GM21367 (cell line): Measurements from ENCODE around the gene TP63.
"Not testable (repeated sequence)": the region's sequence is repeated elsewhere in the genome, so short reads cannot be mapped to it uniquely, and the experiment has no call there.

Experiments used
- ATAC-seq: cut with Tn5 transposase; IDR thresholded peaks from one replicate; pipeline ENCODE4 v1.9.1; 2021; ENCODE audit not compliant: unreplicated experiment

TP63 gene

DNA sequence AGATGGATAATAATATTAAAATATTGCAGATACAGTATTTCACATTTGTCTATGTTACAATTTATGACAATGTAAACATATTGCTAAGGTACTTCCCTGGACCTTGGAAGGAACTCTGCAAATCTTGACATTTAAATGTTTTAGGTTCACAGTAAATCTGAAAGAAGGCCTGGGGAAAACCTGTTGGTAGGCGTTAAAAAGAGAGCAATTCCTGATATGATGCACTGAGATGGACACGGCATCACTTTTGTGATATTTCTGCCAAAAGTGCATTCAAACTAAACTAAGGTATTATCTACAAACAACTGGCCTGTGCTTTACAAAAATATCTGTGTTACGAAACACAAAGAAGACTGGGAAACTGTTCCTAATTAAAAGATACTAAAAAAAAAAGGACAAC lies 6.1 kb upstream of the TP63 start:
- ATAC-seq: no peak

DNA sequence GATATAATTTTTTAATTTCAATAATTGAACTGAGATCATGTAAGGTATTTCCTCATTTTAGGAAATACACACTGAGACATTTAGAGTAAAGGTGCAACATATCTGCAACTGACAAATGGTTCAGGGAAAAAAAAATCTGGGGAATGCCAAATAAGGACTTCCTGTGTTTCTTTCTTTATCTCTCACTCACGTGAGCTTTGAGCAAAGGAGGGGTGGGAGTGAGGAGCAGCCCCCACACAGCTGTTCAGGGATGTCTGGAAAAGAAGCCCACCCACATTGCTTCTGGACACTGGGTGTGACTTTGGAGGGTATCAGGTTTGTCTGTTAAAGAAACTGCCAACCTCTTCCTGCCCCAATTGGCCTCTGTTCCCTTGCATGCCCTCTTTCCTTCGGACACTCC lies 5.6 kb upstream of the TP63 start:
- ATAC-seq: no peak

DNA sequence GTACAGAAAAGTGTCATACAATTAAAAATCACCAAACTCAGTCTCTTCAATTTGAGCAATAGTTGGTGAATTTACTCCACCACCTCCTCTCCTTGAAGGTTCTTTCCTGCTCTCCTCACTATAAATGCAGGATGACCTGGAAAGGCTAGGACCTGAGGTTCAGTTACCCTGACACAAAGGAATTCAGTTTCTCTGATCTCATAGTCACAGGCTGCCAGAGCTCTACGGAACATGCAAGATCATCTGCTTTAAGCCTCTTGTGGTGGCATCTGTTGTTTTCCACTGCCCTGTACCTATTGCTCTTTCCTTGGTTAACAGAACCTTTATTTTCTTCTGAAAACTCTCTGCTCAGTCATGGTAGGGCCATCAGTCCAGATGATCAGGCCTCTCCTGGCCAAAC lies 4.9 kb upstream of the TP63 start:
- no peak for ATAC-seq

DNA sequence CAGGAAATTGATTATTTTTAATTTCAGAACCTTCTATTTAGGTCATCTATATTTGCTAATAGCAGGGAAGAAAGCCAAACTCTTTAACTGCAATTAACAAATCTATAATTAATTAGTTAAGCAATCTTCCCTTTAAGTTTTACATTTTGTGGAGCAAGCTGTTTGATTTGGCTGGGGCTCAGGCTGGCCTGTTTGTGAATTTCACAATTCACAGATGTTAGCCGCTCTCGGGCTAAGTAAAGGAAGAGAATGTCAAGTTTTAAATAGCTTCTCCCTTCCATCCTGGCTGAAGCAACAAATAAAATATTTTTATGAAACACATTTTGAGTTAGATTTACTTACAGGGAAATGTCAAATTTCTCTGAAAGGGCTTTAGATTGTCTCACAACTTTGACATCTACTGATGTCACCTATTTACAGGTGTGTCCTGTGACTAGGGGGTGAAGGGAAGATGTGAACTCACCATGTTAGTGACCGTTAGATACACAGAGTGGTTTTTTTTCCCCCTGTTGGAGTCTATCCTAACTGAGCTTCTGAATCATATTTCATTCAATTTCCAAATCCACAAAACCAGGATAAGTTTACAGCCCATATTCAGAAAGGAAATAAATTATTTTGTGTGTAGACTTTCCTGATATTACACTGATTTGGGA lies 1.3 kb upstream of the TP63 start:
- ATAC-seq: no peak

DNA sequence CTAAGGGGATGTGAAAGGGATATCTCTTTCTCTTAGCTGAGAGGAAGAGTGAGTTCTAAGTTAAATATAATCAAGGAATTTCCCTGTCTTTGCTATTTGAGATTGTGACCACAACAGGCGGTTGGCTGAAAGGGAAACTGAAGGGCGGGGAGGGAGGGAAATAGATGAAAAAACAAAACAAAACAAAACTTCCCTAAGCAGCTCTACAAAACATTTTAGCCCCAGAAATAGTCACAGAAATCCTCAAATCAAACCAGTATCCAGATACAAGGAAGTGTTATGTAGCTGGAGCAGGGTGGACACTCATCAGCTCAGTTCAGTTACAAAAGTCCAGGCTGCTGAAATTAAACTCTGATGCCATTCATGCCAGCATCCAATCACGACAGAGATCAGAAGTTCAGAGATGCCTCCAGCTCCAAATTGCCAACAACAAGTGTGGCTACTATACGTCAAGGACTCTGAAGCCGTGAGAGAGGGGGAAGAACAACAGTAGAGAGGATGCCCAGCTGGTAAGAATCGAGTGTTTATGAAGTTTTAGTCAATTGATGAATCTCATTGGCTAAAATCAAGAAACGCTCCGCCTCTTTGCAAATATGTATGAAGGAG lies 319 bp upstream of the TP63 start:
- ATAC-seq: peak; percentile 51

DNA sequence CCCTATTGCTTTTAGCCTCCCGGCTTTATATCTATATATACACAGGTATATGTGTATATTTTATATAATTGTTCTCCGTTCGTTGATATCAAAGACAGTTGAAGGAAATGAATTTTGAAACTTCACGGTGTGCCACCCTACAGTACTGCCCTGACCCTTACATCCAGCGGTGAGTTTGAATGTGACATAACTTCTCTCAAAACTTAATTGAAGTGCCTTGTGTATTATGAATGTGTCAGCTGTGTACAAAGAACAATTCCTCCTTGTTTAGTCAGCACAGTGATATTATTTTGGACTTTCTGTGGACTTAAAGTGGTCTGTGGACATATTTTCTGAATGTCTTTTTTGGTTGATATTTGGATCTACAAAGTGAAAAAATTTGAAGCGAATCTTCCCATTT lies 220 bp downstream of the TP63 start:
- no peak for ATAC-seq

DNA sequence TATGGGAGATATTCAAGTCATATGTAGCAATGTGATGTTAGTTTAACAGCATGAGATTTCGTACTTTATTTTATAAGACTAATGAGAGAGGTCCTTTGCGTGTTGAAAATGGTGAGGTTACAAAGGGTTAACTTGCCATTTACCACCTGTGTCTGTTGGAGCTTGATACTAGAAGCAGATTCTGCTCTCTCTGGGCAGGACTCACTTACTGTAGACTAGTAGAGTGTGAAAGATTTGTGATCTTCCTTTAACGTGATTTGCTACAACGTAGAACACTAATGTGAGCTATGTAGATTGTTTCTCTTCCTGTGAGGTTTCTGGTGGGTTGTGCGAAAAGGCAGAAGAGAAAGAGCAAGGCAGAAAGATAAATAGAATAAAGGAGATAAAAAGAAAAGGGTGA lies 1.1 kb downstream of the TP63 start:
- ATAC-seq: no peak

DNA sequence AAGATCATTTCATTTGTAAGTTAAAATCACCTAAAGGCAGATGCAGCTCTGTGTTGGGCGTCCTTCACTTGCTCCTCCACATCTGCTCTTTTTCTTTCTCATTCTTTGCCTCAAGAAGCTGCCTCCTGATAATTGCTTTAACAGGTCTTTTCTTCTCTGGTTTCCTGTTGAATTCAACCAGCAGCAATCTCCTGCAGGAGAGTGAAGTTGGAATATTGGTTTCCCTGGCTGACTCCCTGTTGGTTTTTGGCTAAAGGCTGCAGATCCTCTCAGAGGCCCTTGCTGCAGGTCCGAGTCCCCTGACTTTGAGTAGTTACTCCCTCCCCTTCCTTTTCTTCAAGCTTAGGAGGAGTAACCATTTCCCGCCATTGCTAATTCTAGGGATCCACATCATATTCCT lies 4.2 kb downstream of the TP63 start:
- ATAC-seq: no peak

DNA sequence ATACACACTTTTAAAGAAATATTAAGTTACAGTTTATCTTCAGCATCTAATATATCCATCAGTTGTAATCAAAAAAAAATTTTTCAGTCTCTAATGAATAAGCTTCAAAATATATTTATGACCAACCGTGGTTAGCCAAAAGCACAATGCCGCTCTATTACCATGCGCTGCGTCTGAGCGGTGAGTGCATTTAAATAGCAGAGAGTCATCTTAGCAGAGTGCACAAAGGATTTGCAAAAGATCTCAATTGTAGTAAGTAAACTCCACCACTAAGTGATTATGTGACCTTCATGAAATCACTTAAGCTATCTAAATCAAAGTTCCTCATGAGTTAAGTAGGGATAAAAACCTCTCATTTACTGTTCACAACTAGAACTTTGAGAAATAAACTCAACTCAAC lies 4.9 kb downstream of the TP63 start:
- ATAC-seq: no peak

DNA sequence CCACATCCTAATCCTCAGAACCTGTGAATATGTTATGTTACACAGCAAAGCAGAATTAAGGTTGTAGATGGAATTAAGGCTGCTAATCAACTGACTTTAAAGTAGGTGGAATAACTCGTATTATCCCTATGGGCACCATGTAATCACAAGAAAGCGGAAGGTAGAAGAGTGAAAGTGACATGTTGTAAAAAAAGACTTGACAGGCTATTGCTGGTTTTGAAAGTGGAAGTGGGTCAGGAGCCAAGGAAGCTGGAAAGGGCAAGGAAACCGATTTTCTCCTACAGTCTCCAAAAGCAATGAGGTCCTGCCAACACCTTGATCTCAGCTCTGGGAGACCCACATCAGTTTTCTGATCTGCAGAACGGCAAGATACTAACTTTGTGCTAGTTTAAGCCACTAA lies 6.6 kb downstream of the TP63 start:
- ATAC-seq: no peak

DNA sequence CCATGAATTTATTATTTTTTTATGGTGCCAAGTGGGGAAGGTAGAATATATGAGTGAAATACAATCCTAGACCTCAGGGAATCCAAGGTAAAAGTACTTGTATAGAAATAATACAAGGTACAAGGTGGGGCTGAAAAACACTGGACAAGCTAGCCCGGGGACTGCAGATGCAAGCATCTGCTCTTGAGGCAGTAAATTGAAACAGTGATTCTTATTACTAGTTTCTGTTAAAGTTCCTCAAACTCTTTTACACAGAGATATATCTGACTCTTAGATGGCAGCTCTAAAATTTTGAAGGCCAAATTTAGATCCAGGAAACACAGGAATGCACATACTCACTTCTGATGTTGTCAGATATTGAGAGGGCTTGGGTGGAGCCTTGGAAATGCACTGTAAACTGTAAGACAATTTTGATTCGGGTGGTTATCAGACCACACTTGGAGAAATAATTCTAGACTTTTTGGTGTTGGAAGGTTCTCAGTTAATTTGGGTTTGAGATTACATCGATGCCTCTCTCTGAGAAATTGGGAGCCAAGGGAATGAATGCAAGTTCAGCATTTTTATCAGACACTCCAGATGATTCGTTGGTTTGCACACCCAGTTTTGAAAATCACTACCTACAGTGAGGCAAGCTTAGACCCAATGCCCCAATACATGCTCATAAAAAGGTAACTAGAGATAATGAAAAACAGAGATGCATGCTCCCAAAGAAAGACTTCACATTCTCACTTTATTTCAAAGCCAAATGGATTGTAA lies 7.3 kb downstream of the TP63 start:
- no peak for ATAC-seq

DNA sequence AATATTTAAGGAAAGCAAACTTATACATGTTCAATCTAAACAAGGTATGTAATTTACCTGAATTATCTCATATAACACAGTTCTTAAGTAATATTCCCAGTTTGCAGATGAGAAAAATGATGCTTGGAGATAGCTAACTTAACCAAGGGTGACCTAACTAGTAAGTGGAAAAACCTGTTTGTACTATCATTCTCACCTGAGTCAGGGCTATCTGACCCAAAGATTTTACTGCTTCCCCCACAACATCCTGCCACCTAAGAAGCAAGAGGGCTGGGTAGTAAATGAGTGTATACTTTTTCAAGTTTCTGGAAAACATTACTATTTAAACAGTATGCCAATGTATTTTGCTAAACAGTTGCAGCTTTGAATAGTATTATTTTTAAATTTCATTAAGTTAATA lies 10.6 kb downstream of the TP63 start:
- ATAC-seq: no peak

DNA sequence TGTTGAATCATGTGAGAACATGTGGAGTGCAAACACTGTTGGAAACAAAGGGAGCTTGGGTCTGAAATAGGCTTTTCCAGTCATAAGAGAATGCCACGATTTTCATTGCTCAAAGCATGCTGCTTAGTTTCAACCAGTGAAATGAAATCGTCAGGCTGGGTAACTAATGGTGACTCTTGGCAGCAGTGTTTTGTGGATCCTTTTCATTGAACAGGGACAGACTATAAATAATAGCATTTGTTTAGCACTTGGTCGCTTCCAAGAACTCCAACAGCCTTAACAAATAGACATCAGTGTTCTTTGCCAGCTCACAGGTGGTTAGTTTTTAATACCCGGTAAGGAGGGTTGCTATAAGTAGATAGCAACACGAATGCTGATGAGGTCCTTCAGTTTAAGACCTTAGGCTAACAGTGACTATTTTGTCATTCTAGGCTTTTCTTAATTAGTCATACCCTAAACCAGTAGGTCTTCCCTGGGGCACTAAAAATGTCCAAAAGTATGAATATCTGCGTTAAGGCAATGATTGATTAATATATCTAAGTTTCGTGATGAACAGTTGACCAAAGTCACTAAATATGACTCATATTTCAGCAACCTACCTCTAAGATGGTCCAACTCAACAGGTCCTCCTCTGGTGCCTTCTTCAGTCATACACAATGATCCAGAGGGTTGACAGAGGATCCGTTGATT lies 15.8 kb downstream of the TP63 start:
- ATAC-seq: no peak

DNA sequence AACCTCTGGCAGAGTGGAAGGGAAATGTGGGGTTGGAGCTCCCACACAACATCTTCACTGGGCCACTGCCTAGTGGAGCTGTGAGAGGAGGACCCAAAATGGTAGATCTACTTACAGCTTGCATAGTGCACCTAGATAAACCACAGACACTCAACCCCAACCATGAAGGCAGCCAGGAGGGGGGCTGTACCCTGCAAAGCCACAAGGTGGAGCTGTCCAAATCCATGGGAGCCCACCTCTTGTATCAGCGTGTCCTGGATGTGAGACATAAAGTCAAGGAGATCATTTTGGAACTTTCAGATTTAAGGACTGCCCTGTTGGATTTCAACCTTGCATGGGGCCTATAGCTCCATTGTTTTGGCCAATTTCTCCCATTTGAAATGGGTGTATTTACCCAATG lies 20.9 kb downstream of the TP63 start:
- ATAC-seq: no peak

DNA sequence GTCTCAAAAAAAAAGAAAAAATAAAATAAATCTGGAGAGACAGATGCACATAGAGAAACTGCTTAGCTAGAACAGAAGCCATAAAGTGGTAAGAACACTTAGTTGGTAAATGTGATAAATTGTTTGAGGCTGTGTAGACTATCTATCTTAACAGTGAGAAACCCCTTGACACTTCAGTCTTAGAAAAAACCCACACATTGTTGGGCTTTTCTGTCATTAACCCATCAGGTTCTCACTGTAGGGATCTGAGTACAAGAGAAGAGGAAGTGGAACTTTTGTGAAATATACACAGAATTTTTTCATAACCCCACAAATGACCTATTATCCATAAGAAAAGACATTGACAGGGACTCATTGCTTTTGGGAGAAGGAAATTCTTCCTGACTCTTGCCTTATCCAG lies 24.4 kb downstream of the TP63 start:
- peak; percentile 53 for ATAC-seq

DNA sequence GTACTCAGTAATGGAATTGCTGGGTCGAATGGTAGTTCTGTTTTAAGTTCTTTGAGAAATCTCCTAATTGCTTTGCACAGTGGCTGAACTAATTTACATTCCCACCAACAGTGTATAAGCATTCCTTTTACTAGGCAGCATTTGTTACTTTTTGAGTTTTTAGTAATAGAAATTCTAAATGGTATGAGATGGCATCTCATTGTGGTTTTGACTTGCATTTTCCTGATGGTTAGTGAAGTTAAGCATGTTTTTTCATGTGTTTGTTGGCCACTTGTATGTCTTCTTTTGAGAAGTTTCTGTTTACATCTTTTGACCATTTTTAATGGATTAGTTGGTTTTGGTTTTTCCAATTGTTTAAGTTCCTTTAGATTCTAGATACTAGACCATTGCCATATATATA lies 28.4 kb downstream of the TP63 start:
- no peak for ATAC-seq

DNA sequence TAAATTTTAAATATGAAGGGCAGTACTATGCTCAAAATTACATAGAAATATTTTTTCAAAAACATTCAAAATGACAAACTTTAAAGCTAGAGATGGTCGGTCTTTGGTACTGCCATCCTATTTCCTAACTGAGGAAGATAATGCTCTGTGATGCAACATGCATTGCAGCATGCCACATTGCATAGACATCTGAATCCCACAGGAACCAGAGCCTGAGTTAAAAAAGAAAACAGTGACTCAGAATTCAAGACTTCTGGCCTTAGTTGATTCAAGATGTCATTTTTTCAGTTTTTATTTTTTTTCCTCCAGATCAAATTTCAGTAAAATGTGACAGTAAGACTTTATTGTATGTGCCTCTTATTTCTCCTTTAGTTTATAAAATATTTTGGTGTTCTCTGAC lies 33.1 kb downstream of the TP63 start:
- no peak for ATAC-seq

DNA sequence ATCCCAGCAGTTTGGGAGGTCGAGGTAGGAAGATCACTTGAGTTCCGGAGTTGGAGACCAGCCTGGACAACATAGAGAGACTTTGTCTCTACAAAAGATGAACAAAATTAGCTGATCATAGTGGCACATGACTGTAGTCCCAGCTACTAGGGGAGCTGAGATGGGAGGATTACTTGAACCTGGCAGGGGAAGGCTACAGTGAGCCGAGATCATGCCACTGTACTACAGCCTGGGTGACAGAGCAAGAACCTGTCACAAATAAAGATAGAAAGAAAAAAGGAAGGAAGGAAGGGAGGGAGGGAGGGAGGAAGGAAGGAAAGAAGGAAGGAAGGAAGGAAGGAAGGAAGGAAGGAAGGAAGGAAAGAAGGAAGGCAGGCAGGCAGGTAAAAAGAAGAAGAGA lies 41.2 kb downstream of the TP63 start:
- ATAC-seq: not testable (repeated sequence)

DNA sequence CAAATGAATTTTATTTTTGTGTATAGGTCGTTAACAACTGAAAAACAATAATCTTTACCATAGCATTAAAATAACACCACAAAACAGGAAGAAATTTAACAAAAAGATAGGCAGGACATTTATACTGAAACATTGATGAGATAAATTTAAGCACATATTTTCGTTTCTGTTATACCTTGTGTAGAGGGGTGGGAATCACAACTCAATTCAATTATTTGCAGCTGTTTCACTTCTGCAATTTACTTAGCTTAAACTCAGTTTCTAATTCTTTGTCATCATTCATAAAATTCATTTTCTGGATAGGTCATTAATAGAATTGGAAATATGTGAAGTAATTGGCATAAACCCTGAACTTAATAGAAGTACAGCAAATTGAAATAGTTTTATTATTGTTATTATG lies 42.3 kb downstream of the TP63 start:
- peak; percentile 77 for ATAC-seq

DNA sequence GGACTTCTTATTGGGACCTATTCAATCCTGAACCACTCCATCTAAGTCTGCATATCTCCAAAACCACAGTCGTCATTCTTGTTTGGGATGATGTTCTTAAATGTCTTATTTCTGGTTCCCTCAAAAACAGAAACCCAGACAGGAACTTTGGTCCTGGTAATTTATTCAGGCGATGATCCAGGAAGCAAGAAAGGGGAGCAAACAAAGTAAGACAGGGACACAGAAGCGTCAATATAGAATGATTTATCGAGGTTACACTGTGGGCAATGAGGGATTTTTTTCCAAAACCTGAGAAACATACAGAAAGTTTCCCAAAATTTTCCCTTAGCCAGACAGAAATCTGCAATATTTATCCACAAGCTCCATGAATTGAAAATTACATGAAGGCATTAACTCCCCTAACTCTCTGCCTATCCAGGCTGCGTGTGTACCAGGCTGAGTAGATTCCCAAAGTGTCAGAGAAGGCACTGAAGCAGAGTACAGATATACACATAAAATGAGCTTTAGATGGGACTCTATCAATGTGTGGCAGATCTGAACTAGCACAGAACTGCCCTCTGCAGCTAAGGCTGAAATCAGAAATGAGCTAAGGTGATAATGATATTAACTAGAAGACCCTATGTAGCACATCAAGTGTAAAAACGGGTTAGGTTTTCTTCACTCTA lies 43.2 kb downstream of the TP63 start:
- ATAC-seq: no peak

DNA sequence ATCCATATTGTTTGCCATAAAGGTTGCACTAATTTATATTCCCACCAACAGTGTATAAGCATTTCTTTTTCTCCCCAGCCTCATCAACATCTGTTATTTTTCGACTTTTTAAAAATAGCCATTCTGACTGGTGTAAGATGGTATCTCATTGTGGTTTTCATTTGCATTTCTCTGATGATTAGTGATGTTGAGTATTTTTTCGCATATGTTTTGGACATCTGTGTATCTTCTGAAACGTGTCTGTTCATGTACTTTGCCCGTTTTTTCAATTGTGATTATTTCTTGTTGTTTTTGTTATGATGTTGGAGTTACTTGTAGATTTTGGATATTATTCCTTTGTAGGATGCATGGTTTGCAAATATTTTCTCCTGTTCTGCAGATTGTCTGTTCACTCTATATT lies 46.5 kb downstream of the TP63 start:
- no peak for ATAC-seq
